CD14-positive monocyte (primary cell): ENCODE measurements around the gene ADAMTSL3. TPM values are rescaled to one million over a fixed set of nuclear protein-coding genes. Genes with fewer than 3 reads are reported as not detected.

Experiments
- DNase-seq, 3 donors: peaks; one replicate each; pipeline ENCODE4 v3.0.0-alpha.2; 2011 to 2022
- H2AFZ ChIP-seq: 2 replicates; pipeline ENCODE4 v1.6.0; 2012; ENCODE audit warnings: mild to moderate bottlenecking, low read depth, low read length, inconsistent platforms; ENCODE audit not compliant: insufficient read depth, poor library complexity, severe bottlenecking
- H3K27ac ChIP-seq, 2 donors: 1 replicate in 1 of 2; 2 replicates in 1 of 2; pipeline ENCODE4 v1.5.1; 2012 to 2013; ENCODE audit warnings: low read length in 2 of 2, control low read depth in 1 of 2, inconsistent platforms in 1 of 2, low read depth in 1 of 2, mild to moderate bottlenecking in 1 of 2
- H3K27me3 ChIP-seq, 2 donors: one replicate each; pipeline versions ENCODE4 v1.6.0 to v1.6.1; 2011 to 2013; ENCODE audit warnings: low read length in 2 of 2; ENCODE audit not compliant: control insufficient read depth in 2 of 2, insufficient read depth in 2 of 2
- H3K36me3 ChIP-seq, 2 donors: replicated peaks in 1 of 2; 1 replicate in 1 of 2; 2 replicates in 1 of 2; pipeline versions ENCODE4 v1.5.1 to v1.6.1; 2012 to 2013; ENCODE audit warnings: low read length in 2 of 2, control low read depth in 1 of 2, inconsistent platforms in 1 of 2, mild to moderate bottlenecking in 1 of 2; ENCODE audit not compliant: insufficient read depth in 2 of 2, control insufficient read depth in 1 of 2
- H3K4me1 ChIP-seq, 2 donors: 1 replicate in 1 of 2; 2 replicates in 1 of 2; pipeline versions ENCODE4 v1.5.1 to v1.6.1; 2012 to 2013; ENCODE audit warnings: low read length in 2 of 2, control low read depth in 1 of 2, inconsistent platforms in 1 of 2, mild to moderate bottlenecking in 1 of 2, moderate library complexity in 1 of 2; ENCODE audit not compliant: insufficient read depth in 2 of 2, control insufficient read depth in 1 of 2
- H3K4me2 ChIP-seq: replicated peaks from 2 replicates; pipeline ENCODE3; 2012; ENCODE audit warnings: low read length, moderate library complexity, mild to moderate bottlenecking; ENCODE audit not compliant: poor library complexity, severe bottlenecking; ENCODE audit errors: extremely low read depth
- H3K4me3 ChIP-seq, 3 experiments: fragments of 200-600 bp in 1 of 3; sonication (generic) in 1 of 3; replicated peaks in 1 of 3; 1 replicate in 2 of 3; 2 replicates in 1 of 3; pipeline ENCODE4 v1.5.1; 2011 to 2013; ENCODE audit warnings: low read length in 3 of 3, mild to moderate bottlenecking in 3 of 3, control low read depth in 2 of 3, low read depth in 2 of 3, inconsistent platforms in 1 of 3, moderate library complexity in 1 of 3
- H3K79me2 ChIP-seq: 2 replicates; pipeline ENCODE4 v1.6.0; 2012; ENCODE audit warnings: mild to moderate bottlenecking, control low read depth, inconsistent platforms, low read length, moderate library complexity; ENCODE audit not compliant: insufficient read depth
- H3K9ac ChIP-seq: 2 replicates; pipeline ENCODE4 v1.6.0; 2017; ENCODE audit warnings: low read length, mild to moderate bottlenecking; ENCODE audit not compliant: insufficient read depth, poor library complexity, severe bottlenecking
- H3K9me3 ChIP-seq, 2 donors: replicated peaks in 1 of 2; 1 replicate in 1 of 2; 2 replicates in 1 of 2; pipeline versions ENCODE4 v1.5.1 to v1.6.1; 2012 to 2013; ENCODE audit warnings: low read length in 2 of 2, control low read depth in 1 of 2; ENCODE audit not compliant: control insufficient read depth in 1 of 2, insufficient read depth in 1 of 2
- H4K20me1 ChIP-seq: 2 replicates; pipeline ENCODE4 v1.6.0; 2012; ENCODE audit warnings: mild to moderate bottlenecking, low read length, control low read depth, moderate library complexity; ENCODE audit not compliant: insufficient read depth
- H3K27ac Mint-ChIP-seq, 7 donors: one replicate each; pipeline ENCODE4 v1.8.0; 2020; ENCODE audit warnings: mild to moderate bottlenecking in 7 of 7, mixed read lengths in 7 of 7, moderate library complexity in 6 of 7, inconsistent platforms in 2 of 7
- H3K27me3 Mint-ChIP-seq, 3 donors: one replicate each; pipeline ENCODE4 v1.8.0; 2021 to 2022; ENCODE audit warnings: low read depth in 3 of 3, mild to moderate bottlenecking in 3 of 3, mixed read lengths in 3 of 3, moderate library complexity in 3 of 3, inconsistent platforms in 1 of 3
- H3K36me3 Mint-ChIP-seq, 2 donors: one replicate each; pipeline ENCODE4 v1.8.0; 2020; ENCODE audit warnings: mixed read lengths in 2 of 2, inconsistent platforms in 1 of 2, mild to moderate bottlenecking in 1 of 2
- H3K4me1 Mint-ChIP-seq: one replicate; pipeline ENCODE4 v1.8.0; 2020; ENCODE audit warnings: mild to moderate bottlenecking, mixed read lengths
- H3K4me3 Mint-ChIP-seq, 2 donors: one replicate each; pipeline ENCODE4 v1.8.0; 2020; ENCODE audit warnings: mild to moderate bottlenecking in 2 of 2, mixed read lengths in 2 of 2, moderate library complexity in 1 of 2
- H3K9me3 Mint-ChIP-seq, 7 donors: one replicate each; pipeline ENCODE4 v1.8.0; 2020 to 2022; ENCODE audit warnings: mixed read lengths in 7 of 7, mild to moderate bottlenecking in 6 of 7, moderate library complexity in 6 of 7, inconsistent platforms in 2 of 7
- CTCF ChIP-seq: fragments of 200-600 bp; IDR thresholded peaks from one replicate; pipeline ENCODE4 v1.8.0; 2022; ENCODE audit warnings: antibody characterized with exemption, mild to moderate bottlenecking
- WGBS: methylation state at CpG from one replicate; pipeline ENCODE4 v1.1.5; 2013; ENCODE audit warnings: missing lambda C conversion rate; ENCODE audit not compliant: insufficient coverage; 5-methylcytosine and 5-hydroxymethylcytosine counted together
- intact Hi-C, 2 donors: fragments of 100-400 bp; cut with micrococcal nuclease; formaldehyde crosslinking; loops; one replicate each; pipeline versions ENCODE4 v1.15.0 to v1.15.1; 2023
- polyA plus RNA-seq, 3 donors: library from polyadenylated mRNA; depleted of rRNA in 1 of 3; unstranded in 2 of 3; stranded (reverse) in 1 of 3; fragments of 300-500 nt in 2 of 3; fragments of >200 nt in 1 of 3; fragmentation: Illumina TruSeq in 2 of 3; gene quantifications; 1 replicate in 2 of 3; 2 replicates in 1 of 3; pipeline ENCODE4 v1.2.3, GENCODE V29; 2012 to 2021

ADAMTSL3 gene
- polyA plus RNA-seq, 3 donors, result not detected

GRCh38 chr15:83887961-83888360, 234.0 kb downstream of the ADAMTSL3 start:
- Histone ChIP-seq H3K27me3 (no peaks in the 10 kb centered on the region), H2AFZ (no peak overlapping the region), H3K4me2 (no peak overlapping the region), H3K79me2 (no peaks in the 10 kb centered on the region), H3K36me3 (no peaks in the 10 kb centered on the region), H3K27ac (no peak overlapping the region), H3K9ac (no peak overlapping the region), H3K4me3 (no peak overlapping the region), H4K20me1 (no peaks in the 10 kb centered on the region), H3K9me3 (no peaks in the 10 kb centered on the region), H3K4me1 (no peaks in the 10 kb centered on the region)
- DNase-seq, result no peak
- WGBS, result no CpG with 5 or more reads among the region's 2 CpGs
- H3K9me3 Mint-ChIP-seq, result peaks cover 0 to 5% (median 0%) of the 10 kb centered on the region in 7 donors
- TF ChIP-seq CTCF, result no peak
- no peaks in the 10 kb centered on the region for H3K27me3 Mint-ChIP-seq
- H3K4me3 Mint-ChIP-seq, result no peak overlapping the region
- H3K4me1 Mint-ChIP-seq, result no peaks in the 10 kb centered on the region
- no peaks in the 10 kb centered on the region for H3K36me3 Mint-ChIP-seq
- intact Hi-C loops, result loop anchor here in 1 of 2 donors (10.0 kb wide), 1 partner anchor 57 kb away; no protein-coding TSS in a partner anchor
- no peak overlapping the region for H3K27ac Mint-ChIP-seq

GRCh38 chr15:83889995-83890394, 236.1 kb downstream of the ADAMTSL3 start:
- H3K27ac Mint-ChIP-seq, result no peak overlapping the region
- no peak overlapping the region for H3K4me2 ChIP-seq
- WGBS, result 20% methylated on average over 1 of the region's 3 CpGs

More at GRCh38 chr15:83889995-83890394, 236.1 kb downstream of the ADAMTSL3 start:
- H3K27ac ChIP-seq, result no peak overlapping the region
- no peaks in the 10 kb centered on the region for H3K9me3 ChIP-seq
- H3K27me3 ChIP-seq, result no peaks in the 10 kb centered on the region
- no peak overlapping the region for H3K4me3 Mint-ChIP-seq
- DNase-seq, result no peak
- no peaks in the 10 kb centered on the region for H3K36me3 ChIP-seq
- H3K79me2 ChIP-seq, result no peaks in the 10 kb centered on the region
- peaks cover 0 to 1% (median 0%) of the 10 kb centered on the region in 7 donors for H3K9me3 Mint-ChIP-seq
- H3K9ac ChIP-seq, result no peak overlapping the region
- TF ChIP-seq CTCF, result no peak
- H4K20me1 ChIP-seq, result no peaks in the 10 kb centered on the region
- no peaks in the 10 kb centered on the region for H3K36me3 Mint-ChIP-seq
- no peak overlapping the region for H3K4me3 ChIP-seq
- H2AFZ ChIP-seq, result no peak overlapping the region
- no peaks in the 10 kb centered on the region for H3K27me3 Mint-ChIP-seq
- intact Hi-C loops, result loop anchor here in 1 of 2 donors (10.0 kb wide), 1 partner anchor 55 kb away; no protein-coding TSS in a partner anchor
- H3K4me1 ChIP-seq, result no peaks in the 10 kb centered on the region
- H3K4me1 Mint-ChIP-seq, result no peaks in the 10 kb centered on the region
